Measurements from ENCODE around the gene LAMC2.
"Not testable (repeated sequence)": the region's sequence is repeated elsewhere in the genome, so short reads cannot be mapped to it uniquely, and the experiment has no call there.

LAMC2 gene

GRCh38 chr1:183239793-183240525, 53.9 kb downstream of the LAMC2 start:
- DNase-seq: no peak

DNA sequence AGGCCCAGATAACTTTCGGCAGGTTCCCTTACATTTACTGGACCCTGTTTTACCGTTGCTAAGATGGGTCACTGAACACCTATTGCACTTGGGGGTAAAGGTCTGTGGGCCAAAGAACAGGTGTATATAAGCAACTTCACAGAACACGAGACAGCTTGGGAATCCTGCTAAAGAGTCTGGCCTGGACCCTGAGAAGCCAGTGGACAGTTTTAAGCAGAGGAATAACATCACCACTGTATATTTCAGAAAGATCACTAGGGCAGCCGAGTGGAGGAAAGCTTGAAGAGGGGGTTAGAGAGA, 54.4 kb downstream of the LAMC2 start:
- DNase-seq: no peak

- DNase-seq: not testable (repeated sequence)
Measured at GRCh38 chr1:183240853-183241252, 54.8 kb downstream of the LAMC2 start.

GRCh38 chr1:183241471-183241870, 55.4 kb downstream of the LAMC2 start:
- no peak for DNase-seq

DNA sequence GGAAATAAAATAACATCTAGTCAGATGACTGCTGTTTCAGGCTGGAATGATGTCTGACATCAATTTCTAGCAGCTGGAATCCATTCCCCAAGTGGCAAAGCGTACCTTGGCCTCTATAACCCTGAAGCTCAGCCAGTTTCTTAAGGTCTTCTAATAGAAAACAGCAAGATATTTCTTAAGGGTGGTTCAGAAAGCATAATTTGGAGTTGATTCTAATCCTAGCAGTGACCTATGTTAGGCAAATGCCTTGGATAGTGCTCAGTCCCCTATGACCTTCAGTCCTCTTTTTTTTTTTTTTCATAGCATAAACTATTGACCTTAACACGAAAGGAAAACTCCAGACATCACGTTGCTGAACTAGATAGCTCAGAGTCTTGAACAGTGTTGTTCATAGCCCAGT, 56.5 kb downstream of the LAMC2 start:
- no peak for DNase-seq

- DNase-seq: no peak
Measured at GRCh38 chr1:183243161-183244050, 57.3 kb downstream of the LAMC2 start.

GRCh38 chr1:183244466-183244865, 58.4 kb downstream of the LAMC2 start:
- DNase-seq: no peak

GRCh38 chr1:183245357-183245756, 59.3 kb downstream of the LAMC2 start:
- DNase-seq: no peak

DNA sequence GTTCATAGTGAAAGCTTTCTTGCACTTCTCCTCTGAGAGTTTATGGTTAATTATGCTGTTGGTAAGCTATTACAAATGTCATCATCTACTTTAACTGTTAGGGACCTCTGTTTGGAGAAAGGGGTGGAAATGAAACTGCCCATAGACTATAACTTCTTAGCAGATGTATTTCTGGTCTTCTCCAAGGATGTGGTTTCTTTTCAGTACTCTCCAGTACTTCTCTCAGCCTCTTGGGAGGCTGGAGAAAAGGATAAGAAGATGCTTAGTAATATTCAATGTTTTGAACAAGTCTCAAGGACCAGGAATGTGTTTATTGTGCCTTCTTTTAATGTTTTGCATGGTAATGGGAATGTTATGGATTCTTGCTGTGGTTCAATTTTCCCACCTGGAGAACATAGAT, 60.4 kb downstream of the LAMC2 start:
- DNase-seq: no peak

GRCh38 chr1:183247066-183247465, 61.0 kb downstream of the LAMC2 start:
- DNase-seq: no peak

DNA sequence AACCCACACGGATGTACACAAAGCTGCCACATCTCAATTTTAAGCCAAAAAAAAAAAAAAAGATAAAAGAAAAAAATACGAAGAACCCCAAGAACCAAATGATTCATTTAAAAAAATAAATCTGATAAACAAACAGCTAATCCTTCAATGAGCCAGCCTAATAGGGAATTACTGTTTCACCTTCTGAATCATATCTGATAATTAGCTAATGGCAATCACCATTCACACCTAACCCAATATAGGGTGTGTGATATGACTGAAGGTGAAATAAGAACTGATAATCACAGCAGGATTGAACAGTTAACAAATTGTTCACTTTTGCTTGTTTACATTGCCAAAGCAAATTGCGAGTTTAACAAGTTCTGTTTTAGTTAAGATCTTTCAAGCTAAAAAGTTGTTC, 61.4 kb downstream of the LAMC2 start:
- DNase-seq: no peak

- DNase-seq: no peak
Measured at GRCh38 chr1:183247931-183248330, 61.9 kb downstream of the LAMC2 start.

- no peak for DNase-seq
Measured at GRCh38 chr1:183248989-183249691, 63.1 kb downstream of the LAMC2 start.

GRCh38 chr1:183249941-183250452, 63.9 kb downstream of the LAMC2 start:
- DNase-seq: no peak

GRCh38 chr1:183251101-183251958, 65.3 kb downstream of the LAMC2 start:
- DNase-seq: no peak

- no peak for DNase-seq
Measured at GRCh38 chr1:183251959-183252450, 65.9 kb downstream of the LAMC2 start.

GRCh38 chr1:183255073-183255472, 69.0 kb downstream of the LAMC2 start:
- DNase-seq: no peak

- DNase-seq: no peak
Measured at GRCh38 chr1:183259924-183260323, 73.9 kb downstream of the LAMC2 start.

GRCh38 chr1:183262628-183263200, 76.7 kb downstream of the LAMC2 start:
- DNase-seq: no peak

- no peak for DNase-seq
Measured at GRCh38 chr1:183263886-183264602, 78.0 kb downstream of the LAMC2 start.

Data from activated naive CD4-positive, alpha-beta T cell treated with Interleukin-2 at 50 U/mL for 16 hours (primary cell).